ENCODE measurements around the gene ICAM1. TPM values are rescaled to one million over a fixed set of nuclear protein-coding genes. Genes with fewer than 3 reads are reported as not detected.
"Not testable (repeated sequence)": the region's sequence is repeated elsewhere in the genome, so short reads cannot be mapped to it uniquely, and the experiment has no call there.

Gene ICAM1
- total RNA-seq, 1 experiment from 2014 or later, result 2.2 TPM

DNA sequence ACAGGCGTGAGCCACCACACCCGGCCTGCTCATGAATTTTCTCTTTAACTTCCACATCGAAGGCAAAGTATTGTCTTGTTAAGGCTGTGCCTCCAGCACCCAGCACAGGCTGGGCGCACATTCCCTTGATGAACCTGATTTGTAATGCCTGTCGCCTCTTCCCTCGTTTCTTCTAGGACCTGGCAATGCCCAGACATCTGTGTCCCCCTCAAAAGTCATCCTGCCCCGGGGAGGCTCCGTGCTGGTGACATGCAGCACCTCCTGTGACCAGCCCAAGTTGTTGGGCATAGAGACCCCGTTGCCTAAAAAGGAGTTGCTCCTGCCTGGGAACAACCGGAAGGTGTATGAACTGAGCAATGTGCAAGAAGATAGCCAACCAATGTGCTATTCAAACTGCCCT is 3.7 kb downstream of the ICAM1 start:
- no peak for DNase-seq (ENCODE audit: low read depth)

DNA sequence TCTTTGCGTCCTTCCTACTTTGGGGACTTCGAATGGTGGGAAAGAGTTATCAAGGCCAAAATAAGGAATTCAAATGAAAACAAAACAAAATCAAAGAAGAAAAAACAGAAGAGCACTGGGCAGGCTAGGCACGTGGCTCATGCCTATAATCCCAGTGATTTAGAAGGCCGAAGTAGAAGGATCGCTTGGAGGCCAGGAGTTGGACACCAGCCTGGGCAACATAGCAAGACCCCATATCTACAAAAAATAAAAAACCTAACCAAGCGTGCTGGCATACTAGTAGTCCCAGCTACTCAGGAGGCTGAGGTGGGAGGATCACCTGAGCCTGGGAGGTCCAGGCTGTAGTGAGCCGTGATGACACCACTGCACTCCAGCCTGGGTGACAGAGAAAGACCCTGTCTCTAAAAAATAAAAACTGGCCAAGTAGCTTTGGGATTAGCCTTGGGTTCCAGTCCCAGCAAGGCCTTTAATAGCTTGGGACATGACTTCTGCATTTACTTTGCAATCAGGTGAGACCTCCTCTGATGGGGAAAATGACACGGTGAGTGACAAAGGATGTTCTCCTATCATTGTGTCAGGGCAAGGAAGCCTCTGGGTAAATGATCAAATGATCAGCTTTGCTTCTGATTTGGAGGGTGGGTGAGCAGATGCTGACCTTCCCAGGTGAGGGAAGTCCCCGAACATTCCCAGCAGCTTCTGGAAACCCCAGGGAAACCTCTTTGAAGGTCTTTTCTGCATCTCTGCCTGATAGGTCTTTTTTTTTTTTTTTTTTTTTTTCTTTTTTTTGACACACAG is 7.1 kb downstream of the ICAM1 start:
- DNase-seq (ENCODE audit: low read depth), result no peak

DNA sequence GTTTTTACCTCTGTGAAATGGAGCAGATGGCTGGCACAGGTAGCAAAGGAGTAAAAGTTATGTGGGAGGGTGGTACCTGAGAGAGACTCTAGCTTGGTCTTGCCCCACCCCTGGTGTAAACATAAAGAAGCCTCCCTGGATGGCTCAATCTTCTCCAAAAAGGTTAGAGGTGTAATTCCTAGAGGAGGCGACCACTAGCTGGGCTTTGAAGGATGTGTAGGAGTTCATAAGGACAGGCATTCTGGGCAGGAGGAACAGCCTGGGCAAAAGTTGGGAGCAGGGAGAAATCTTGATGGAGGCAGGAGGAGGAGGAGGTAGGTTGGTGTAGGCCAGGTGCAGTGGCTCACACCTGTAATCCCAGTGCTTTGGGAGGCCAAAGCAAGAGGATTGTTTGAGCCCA is 8.0 kb downstream of the ICAM1 start:
- no peak for DNase-seq (ENCODE audit: low read depth)

DNA sequence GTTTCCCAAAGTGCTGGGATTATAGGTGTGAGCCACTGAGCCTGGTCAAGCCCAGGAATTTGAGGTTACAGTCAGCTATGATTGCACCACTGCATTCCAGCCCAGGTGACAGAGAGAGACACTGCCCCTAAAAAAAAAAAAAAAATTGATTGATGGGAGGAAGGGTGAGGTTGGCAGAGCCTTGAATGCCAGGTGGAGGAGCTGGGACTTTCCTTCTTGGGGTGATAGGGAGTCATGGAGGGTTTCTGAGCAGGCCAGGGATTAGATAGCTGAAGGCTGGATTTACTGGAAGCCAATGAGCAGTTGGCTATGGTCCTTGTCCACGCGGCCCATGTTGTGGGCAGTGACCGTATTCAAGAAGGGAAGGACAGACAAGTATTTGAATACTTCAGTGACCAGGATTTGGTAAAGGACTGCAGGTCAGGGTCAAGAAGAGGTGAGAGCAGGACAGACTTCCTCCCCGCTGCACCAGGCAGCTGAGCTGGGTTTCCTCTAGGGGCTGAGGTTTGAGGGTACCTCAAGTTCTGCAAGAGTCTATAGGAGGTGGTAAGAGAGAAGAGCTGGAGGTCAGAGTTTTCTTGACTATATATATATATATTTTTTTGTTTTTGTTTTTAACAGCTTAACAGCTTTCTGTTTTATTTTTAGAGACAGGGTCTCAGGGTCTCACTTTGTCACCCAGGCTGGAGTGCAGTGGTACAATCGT is 9.0 kb downstream of the ICAM1 start:
- DNase-seq (ENCODE audit: low read depth), result no peak

DNA sequence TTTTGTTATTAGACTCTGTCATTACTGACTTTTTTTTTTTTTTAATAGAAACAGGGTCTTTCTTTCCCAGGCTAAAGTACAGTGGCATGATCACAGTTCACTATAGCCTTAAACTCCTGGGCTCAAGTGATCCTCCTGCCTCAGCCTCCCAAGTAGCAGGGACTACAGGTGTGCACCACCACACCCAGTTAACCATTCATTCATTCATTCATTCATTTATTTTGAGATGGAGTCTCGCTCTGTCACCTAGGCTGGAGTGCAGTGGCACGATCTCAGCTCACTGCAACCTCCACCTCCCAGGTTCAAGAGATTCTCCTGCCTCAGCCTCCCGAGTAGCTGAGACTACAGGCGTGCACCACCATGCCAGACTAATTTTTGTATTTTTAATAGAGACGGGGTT is 11.1 kb downstream of the ICAM1 start:
- not testable (repeated sequence) for DNase-seq (ENCODE audit: low read depth)

DNA sequence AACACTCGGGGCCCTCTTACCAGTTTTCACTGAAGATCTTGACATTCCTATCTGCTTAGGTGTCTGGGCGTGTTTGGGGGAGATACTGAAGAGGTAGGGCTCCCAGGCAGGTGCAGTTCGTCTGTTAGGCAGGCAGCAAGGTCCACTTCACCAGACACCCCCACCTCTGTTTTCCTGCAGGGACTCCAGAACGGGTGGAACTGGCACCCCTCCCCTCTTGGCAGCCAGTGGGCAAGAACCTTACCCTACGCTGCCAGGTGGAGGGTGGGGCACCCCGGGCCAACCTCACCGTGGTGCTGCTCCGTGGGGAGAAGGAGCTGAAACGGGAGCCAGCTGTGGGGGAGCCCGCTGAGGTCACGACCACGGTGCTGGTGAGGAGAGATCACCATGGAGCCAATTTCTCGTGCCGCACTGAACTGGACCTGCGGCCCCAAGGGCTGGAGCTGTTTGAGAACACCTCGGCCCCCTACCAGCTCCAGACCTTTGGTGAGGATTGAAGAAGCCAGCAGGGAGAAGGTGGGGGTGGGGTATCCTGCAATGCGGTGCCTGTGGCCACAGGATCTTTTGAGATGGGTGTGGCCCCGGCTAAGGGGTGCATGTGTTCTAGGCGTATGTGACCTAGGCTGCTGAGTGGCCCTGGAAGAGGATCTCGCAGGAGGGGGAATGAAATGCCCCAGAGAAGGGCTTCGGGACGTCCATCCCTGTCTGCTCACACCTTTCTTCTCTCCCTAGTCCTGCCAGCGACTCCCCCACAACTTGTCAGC is 12.6 kb downstream of the ICAM1 start:
- DNase-seq (ENCODE audit: low read depth), result no peak

DNA sequence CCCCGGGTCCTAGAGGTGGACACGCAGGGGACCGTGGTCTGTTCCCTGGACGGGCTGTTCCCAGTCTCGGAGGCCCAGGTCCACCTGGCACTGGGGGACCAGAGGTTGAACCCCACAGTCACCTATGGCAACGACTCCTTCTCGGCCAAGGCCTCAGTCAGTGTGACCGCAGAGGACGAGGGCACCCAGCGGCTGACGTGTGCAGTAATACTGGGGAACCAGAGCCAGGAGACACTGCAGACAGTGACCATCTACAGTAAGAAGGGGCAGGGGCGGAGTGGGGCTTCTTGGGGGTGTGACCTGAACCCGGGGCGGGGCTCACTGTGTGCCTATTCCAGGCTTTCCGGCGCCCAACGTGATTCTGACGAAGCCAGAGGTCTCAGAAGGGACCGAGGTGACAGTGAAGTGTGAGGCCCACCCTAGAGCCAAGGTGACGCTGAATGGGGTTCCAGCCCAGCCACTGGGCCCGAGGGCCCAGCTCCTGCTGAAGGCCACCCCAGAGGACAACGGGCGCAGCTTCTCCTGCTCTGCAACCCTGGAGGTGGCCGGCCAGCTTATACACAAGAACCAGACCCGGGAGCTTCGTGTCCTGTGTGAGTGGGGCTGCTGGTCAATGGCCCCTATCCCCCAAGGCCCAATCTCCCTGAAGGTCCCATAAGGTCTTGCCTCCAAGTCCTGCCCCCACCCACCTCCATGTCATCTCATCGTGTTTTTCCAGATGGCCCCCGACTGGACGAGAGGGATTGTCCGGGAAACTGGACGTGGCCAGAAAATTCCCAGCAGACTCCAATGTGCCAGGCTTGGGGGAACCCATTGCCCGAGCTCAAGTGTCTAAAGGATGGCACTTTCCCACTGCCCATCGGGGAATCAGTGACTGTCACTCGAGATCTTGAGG is 13.4 kb downstream of the ICAM1 start:
- no peak for DNase-seq (ENCODE audit: low read depth)

DNA sequence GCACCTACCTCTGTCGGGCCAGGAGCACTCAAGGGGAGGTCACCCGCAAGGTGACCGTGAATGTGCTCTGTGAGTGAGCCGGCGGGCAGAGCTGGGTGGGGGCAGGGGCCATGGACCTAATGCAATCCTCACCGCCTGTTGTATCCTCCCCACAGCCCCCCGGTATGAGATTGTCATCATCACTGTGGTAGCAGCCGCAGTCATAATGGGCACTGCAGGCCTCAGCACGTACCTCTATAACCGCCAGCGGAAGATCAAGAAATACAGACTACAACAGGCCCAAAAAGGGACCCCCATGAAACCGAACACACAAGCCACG is 14.0 kb downstream of the ICAM1 start:
- DNase-seq (ENCODE audit: low read depth), result no peak

DNA sequence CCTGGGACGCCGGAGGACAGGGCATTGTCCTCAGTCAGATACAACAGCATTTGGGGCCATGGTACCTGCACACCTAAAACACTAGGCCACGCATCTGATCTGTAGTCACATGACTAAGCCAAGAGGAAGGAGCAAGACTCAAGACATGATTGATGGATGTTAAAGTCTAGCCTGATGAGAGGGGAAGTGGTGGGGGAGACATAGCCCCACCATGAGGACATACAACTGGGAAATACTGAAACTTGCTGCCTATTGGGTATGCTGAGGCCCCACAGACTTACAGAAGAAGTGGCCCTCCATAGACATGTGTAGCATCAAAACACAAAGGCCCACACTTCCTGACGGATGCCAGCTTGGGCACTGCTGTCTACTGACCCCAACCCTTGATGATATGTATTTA is 14.5 kb downstream of the ICAM1 start:
- DNase-seq (ENCODE audit: low read depth), result no peak

DNA sequence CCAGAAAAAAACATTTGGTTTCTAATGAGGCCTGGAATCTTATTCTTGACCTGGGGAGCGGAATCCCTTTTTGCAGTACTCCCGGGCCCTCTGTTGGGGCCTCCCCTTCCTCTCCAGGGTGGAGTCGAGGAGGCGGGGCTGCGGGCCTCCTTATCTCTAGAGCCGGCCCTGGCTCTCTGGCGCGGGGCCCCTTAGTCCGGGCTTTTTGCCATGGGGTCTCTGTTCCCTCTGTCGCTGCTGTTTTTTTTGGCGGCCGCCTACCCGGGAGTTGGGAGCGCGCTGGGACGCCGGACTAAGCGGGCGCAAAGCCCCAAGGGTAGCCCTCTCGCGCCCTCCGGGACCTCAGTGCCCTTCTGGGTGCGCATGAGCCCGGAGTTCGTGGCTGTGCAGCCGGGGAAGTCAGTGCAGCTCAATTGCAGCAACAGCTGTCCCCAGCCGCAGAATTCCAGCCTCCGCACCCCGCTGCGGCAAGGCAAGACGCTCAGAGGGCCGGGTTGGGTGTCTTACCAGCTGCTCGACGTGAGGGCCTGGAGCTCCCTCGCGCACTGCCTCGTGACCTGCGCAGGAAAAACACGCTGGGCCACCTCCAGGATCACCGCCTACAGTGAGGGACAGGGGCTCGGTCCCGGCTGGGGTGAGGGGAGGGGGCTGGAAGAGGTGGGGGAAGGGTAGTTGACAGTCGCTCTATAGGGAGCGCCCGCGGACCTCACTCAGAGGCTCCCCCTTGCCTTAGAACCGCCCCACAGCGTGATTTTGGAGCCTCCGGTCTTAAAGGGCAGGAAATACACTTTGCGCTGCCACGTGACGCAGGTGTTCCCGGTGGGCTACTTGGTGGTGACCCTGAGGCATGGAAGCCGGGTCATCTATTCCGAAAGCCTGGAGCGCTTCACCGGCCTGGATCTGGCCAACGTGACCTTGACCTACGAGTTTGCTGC is 16.1 kb downstream of the ICAM1 start, which contains the start of gene ICAM4:
ICAM4 (plus strand) TSS at position 153 of the 935 bp plus-strand sequence; CDS start at position 211, 58 bp downstream.
- peak; percentile 36 for DNase-seq (ENCODE audit: low read depth)

DNA sequence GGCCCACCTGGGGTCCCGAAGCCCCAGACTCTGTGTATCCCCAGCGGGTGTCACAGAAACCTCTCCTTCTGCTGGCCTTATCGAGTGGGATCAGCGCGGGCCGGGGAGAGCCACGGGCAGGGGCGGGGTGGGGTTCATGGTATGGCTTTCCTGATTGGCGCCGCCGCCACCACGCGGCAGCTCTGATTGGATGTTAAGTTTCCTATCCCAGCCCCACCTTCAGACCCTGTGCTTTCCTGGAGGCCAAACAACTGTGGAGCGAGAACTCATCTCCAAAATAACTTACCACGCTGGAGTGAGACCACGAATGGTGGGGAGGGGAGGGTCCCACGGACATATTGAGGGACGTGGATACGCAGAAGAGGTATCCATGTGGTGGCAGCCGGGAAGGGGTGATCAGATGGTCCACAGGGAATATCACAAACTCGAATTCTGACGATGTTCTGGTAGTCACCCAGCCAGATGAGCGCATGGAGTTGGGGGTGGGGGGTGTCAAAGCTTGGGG is 17.8 kb downstream of the ICAM1 start:
- DNase-seq (ENCODE audit: low read depth), result no peak

DNA sequence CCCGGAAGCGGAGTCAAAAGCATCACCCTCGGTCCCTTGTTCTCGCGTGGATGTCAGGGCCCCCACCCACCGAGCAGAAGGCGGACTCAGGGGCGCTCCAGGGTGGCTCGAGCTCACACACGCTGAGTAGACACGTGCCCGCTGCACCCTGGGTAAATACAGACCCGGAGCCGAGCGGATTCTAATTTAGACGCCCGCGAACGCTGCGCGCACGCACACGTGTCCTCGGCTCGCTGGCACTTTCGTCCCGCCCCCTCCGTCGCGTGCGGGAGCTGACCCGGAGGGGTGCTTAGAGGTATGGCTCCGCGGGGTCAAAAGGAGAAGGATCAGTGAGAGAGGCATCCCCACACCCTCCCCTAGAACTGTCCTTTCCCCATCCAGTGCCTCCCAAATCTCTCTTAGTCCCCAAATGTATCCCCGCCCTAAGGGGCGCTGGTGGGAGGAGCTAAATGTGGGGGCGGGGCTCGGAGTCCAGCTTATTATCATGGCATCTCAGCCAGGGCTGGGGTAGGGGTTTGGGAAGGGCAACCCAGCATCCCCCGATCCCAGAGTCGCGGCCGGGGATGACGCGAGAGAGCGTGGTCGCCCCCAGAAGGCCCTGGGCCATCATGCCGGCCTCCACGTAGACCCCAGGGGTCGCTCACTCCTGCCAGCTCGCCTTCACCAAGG is 18.4 kb downstream of the ICAM1 start:
- DNase-seq (ENCODE audit: low read depth), result no peak

DNA sequence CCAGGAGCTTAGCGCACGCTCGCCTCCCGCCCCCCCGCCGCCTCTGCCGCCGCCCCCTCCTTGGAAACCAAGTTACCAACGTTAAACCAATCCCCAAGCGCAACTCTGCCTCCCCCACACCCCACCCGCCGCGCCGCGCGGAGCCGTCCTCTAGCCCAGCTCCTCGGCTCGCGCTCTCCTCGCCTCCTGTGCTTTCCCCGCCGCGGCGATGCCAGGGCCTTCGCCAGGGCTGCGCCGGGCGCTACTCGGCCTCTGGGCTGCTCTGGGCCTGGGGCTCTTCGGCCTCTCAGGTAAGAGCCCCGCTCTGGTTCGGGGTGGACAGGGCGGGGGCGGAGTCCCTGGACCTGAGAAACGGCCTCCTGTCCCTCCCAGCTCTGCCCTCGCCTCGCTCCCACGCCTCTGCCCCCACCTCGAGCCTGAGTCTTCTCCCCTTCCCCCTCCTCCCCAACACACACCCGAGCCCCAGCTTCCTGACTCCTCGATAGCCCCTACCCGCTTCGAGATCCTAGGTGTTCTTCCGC is 19.0 kb downstream of the ICAM1 start, which contains the start of gene ICAM5:
ICAM5 (plus strand) TSS at position 117 of the 521 bp plus-strand sequence; CDS start at position 209, 92 bp downstream.
- no peak for DNase-seq (ENCODE audit: low read depth)

DNA sequence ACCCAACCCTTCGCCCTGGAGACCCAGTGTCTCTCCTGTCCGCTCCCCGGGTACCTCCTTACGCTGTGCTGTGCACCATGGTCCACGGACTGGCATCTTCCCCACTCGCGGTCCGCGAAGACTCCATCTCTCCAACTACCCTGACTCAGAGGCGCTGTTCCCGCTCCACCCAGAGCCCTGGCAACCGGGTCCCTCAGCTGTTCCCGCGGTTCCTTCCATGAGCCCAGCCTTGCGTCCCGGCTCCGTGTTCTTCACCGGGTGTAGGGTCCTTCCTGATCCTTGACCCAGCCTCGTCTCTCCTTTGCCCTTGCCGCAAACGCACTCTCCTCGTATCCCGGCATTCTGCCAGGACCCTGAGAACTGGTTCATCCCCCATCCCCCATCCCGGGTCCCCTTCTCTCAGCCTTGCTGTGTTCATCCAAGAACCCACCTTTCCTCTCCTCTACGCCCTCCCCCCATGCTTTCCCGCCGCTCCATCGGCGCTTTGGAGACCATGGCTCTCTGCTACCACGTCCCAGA is 19.5 kb downstream of the ICAM1 start:
- peak; percentile 20 for DNase-seq (ENCODE audit: low read depth)

DNA sequence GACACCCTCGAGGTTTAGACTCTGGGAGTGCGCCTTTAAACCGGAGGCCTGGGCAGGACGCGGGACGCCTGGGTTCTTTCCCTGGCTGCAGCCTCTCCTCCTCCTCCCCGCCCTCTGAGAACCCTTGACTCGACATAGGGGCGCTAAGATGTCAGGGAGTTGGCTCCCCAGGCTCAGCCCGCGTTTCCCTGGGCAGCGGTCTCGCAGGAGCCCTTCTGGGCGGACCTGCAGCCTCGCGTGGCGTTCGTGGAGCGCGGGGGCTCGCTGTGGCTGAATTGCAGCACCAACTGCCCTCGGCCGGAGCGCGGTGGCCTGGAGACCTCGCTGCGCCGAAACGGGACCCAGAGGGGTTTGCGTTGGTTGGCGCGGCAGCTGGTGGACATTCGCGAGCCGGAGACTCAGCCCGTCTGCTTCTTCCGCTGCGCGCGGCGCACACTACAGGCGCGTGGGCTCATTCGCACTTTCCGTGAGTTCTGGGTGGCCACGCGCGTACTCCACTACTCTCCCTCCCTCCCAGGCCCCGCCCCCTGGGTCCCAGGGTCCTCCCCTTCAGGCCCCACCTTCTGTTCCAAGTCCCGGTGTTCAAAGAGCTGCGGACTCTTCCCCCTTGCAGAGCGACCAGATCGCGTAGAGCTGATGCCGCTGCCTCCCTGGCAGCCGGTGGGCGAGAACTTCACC is 20.1 kb downstream of the ICAM1 start:
- peak; percentile 62 for DNase-seq (ENCODE audit: low read depth)

DNA sequence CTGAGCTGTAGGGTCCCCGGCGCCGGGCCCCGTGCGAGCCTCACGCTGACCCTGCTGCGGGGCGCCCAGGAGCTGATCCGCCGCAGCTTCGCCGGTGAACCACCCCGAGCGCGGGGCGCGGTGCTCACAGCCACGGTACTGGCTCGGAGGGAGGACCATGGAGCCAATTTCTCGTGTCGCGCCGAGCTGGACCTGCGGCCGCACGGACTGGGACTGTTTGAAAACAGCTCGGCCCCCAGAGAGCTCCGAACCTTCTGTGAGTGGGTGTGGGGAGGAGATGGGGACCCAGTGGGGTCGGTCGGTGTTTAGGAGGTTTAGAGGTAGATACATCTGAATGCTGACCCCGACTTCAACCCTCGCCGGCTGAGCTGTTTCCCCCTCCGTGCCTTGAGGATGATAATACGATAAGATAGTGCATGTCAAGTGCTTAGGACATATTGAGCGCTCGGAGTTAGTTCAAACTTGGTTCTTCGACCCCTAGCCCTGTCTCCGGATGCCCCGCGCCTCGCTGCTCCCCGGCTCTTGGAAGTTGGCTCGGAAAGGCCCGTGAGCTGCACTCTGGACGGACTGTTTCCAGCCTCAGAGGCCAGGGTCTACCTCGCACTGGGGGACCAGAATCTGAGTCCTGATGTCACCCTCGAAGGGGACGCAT is 20.8 kb downstream of the ICAM1 start:
- DNase-seq (ENCODE audit: low read depth), result no peak

DNA sequence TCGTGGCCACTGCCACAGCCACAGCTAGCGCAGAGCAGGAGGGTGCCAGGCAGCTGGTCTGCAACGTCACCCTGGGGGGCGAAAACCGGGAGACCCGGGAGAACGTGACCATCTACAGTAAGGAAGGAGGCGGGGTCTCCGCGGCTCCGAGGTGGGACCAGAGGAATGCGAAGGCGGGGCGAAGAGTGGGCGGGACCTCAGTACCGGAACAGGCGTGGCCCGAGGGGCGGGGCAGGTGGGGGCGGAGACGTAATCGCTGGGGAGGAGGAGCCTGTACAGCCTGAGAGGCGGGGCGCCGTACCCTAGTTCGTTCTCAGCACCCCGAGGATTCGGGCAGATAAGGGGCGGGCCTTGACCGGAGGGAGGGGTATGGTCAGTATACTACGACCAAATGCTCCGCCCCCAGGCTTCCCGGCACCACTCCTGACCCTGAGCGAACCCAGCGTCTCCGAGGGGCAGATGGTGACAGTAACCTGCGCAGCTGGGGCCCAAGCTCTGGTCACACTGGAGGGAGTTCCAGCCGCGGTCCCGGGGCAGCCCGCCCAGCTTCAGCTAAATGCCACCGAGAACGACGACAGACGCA is 21.4 kb downstream of the ICAM1 start:
- DNase-seq (ENCODE audit: low read depth), result peak; percentile 67

All from LHCN-M2 (cell line).